Daoy (cell line): Measurements from ENCODE around the gene CLDN3. TPM values are rescaled to one million over a fixed set of nuclear protein-coding genes. Genes with fewer than 3 reads are reported as not detected.
"Not testable (repeated sequence)": the region's sequence is repeated elsewhere in the genome, so short reads cannot be mapped to it uniquely, and the experiment has no call there.

Experiments used
- DNase-seq: peaks from one replicate; pipeline ENCODE4 v3.0.0-alpha.2; 2015; ENCODE audit warnings: low read depth
- total RNA-seq: library from RNA; depleted of rRNA; stranded (reverse); fragments of >200 nt; shearing (Covaris generic); gene quantifications from 2 replicates; pipeline ENCODE4 v1.2.3, GENCODE V29; 2014; rRNA removed

Gene CLDN3
- total RNA-seq: 0.11 TPM in 1 of 2 replicates, not detected in the other

GRCh38 chr7:73770002-73770859 is at the start of gene CLDN3:
Gene CLDN3 (minus strand): TSS chr7:73770270. CDS start chr7:73770049, 221 bp downstream.
- peak; percentile 74 for DNase-seq

- DNase-seq: no peak
These were observed 47.1 kb upstream of the CLDN3 start for GRCh38 chr7:73817121-73817520.

GRCh38 chr7:73815436-73815835 is 45.4 kb upstream of the CLDN3 start:
- no peak for DNase-seq

GRCh38 chr7:73812996-73813395 is 42.9 kb upstream of the CLDN3 start:
- no peak for DNase-seq

GRCh38 chr7:73811760-73812168 is 41.7 kb upstream of the CLDN3 start:
- peak; percentile 86 for DNase-seq

- no peak for DNase-seq
These were observed 40.9 kb upstream of the CLDN3 start for GRCh38 chr7:73810998-73811360.

- DNase-seq: peak; percentile 81
These were observed 39.4 kb upstream of the CLDN3 start for GRCh38 chr7:73809467-73809951.

GRCh38 chr7:73802459-73802858 is 32.4 kb upstream of the CLDN3 start:
- DNase-seq: no peak

- DNase-seq: no peak
These were observed 31.5 kb upstream of the CLDN3 start for GRCh38 chr7:73801577-73801976.

- DNase-seq: no peak
These were observed 29.4 kb upstream of the CLDN3 start for GRCh38 chr7:73799282-73800141.

- DNase-seq: not testable (repeated sequence)
These were observed 27.1 kb upstream of the CLDN3 start for GRCh38 chr7:73797176-73797575.

GRCh38 chr7:73796656-73797055 is 26.6 kb upstream of the CLDN3 start:
- not testable (repeated sequence) for DNase-seq

- not testable (repeated sequence) for DNase-seq
These were observed 25.1 kb upstream of the CLDN3 start for GRCh38 chr7:73795188-73795587.

GRCh38 chr7:73791170-73791690 is 21.2 kb upstream of the CLDN3 start:
- DNase-seq: not testable (repeated sequence)

- DNase-seq: no peak
These were observed 19.0 kb upstream of the CLDN3 start for GRCh38 chr7:73789051-73789450.

- DNase-seq: not testable (repeated sequence)
These were observed 17.6 kb upstream of the CLDN3 start for GRCh38 chr7:73787786-73788048.

- no peak for DNase-seq
These were observed 16.5 kb upstream of the CLDN3 start for GRCh38 chr7:73786588-73786987.

GRCh38 chr7:73779517-73779916 is 9.4 kb upstream of the CLDN3 start:
- DNase-seq: no peak

- no peak for DNase-seq
These were observed 8.8 kb upstream of the CLDN3 start for GRCh38 chr7:73778801-73779389.

- DNase-seq: peak; percentile 48
These were observed 4.9 kb upstream of the CLDN3 start for GRCh38 chr7:73774923-73775322.

GRCh38 chr7:73773700-73774517 is 3.8 kb upstream of the CLDN3 start:
- no peak for DNase-seq
